Tibial nerve (tissue), 4 donors: ENCODE measurements around the gene TNFRSF18. TPM values are rescaled to one million over a fixed set of nuclear protein-coding genes. Genes with fewer than 3 reads are reported as not detected.

Source experiments
- DNase-seq, 2 donors: peaks; one replicate each; pipeline ENCODE4 v3.0.0-alpha.2; 2019; ENCODE audit warnings: low spot score in 2 of 2
- H3K27ac ChIP-seq, 4 donors: fragments of 200-600 bp; sonication (generic) in 3 of 4; one replicate each; pipeline ENCODE4 v1.5.1; 2017 to 2019; ENCODE audit warnings: mild to moderate bottlenecking in 1 of 4
- H3K27me3 ChIP-seq, 2 donors: fragments of 200-600 bp; sonication (generic) in 1 of 2; one replicate each; pipeline versions ENCODE4 v1.5.1 to v1.6.0; 2017 to 2019
- H3K36me3 ChIP-seq, 3 donors: fragments of 200-600 bp; sonication (generic); one replicate each; pipeline ENCODE4 v1.5.1; 2018 to 2019
- H3K4me1 ChIP-seq, 4 donors: fragments of 200-600 bp; sonication (generic) in 3 of 4; one replicate each; pipeline ENCODE4 v1.5.1; 2017 to 2019
- H3K4me3 ChIP-seq, 4 donors: fragments of 200-600 bp; sonication (generic) in 3 of 4; one replicate each; pipeline ENCODE4 v1.5.1; 2017 to 2019; ENCODE audit warnings: mild to moderate bottlenecking in 1 of 4, moderate library complexity in 1 of 4
- H3K9me3 ChIP-seq, 4 donors: fragments of 200-600 bp; sonication (generic) in 3 of 4; one replicate each; pipeline ENCODE4 v1.5.1; 2017 to 2019
- CTCF ChIP-seq, 5 experiments: fragments of 200-600 bp in 3 of 5; fragments of 450-650 bp in 2 of 5; sonication (generic) in 3 of 5; IDR thresholded peaks; one replicate each; pipeline ENCODE4 v1.5.1; 2016 to 2019; ENCODE audit warnings: antibody characterized with exemption in 5 of 5, mild to moderate bottlenecking in 3 of 5, moderate library complexity in 2 of 5
- EP300 ChIP-seq, 2 donors: sonication (generic); formaldehyde crosslinking; IDR thresholded peaks; one replicate each; pipeline ENCODE4 v1.6.1; 2017; ENCODE audit warnings: antibody characterized with exemption in 2 of 2, mild to moderate bottlenecking in 1 of 2
- POLR2A ChIP-seq, 2 donors: fragments of 450-650 bp; IDR thresholded peaks; one replicate each; pipeline ENCODE4 v1.6.1; 2017; ENCODE audit warnings: antibody characterized with exemption in 2 of 2, mild to moderate bottlenecking in 2 of 2, moderate library complexity in 2 of 2
- WGBS, 2 donors: methylation state at CpG; one replicate each; pipeline ENCODE4 v1.1.5; 2018; 5-methylcytosine and 5-hydroxymethylcytosine counted together
- total RNA-seq, 4 donors: library from RNA; depleted of rRNA; stranded (reverse); fragments of >200 nt; gene quantifications; one replicate each; pipeline ENCODE4 v1.1.0, GENCODE V29; 2016

TNFRSF18 gene
- total RNA-seq, 4 donors from 2014 or later = 0.44 TPM; not detected in 3

GRCh38 chr1:1179983-1180861 lies 26.2 kb downstream of the TNFRSF18 start:
- no peak for DNase-seq
- no peak for TF ChIP-seq EP300 (IDR thresholded peaks at IDR 0.05)
- TF ChIP-seq POLR2A (IDR thresholded peaks at IDR 0.05) = no peak
- no peak for TF ChIP-seq CTCF (IDR thresholded peaks at IDR 0.05)
- Histone ChIP-seq H3K4me1 (peaks cover 0 to 6% (median 0%) of the 10 kb centered on the region in 4 donors), H3K36me3 (no peaks in the 10 kb centered on the region), H3K27ac (no peak overlapping the region), H3K9me3 (no peaks in the 10 kb centered on the region), H3K4me3 (no peak overlapping the region), H3K27me3 (peaks cover 0 to 83% of the 10 kb centered on the region in 2 donors)
- WGBS, 2 donors = 68 to 70% methylated on average over 15 to 46 of the region's 51 CpGs

GRCh38 chr1:1179346-1179982 lies 26.9 kb downstream of the TNFRSF18 start:
- no peak for DNase-seq
- Histone ChIP-seq H3K27me3 (peaks cover 0 to 89% of the 10 kb centered on the region in 2 donors), H3K4me3 (no peak overlapping the region), H3K36me3 (no peaks in the 10 kb centered on the region), H3K9me3 (no peaks in the 10 kb centered on the region), H3K27ac (no peak overlapping the region), H3K4me1 (peaks cover 0 to 6% (median 0%) of the 10 kb centered on the region in 4 donors)
- WGBS, 2 donors = 52 to 68% methylated on average over 4 to 22 of the region's 25 CpGs
- TF ChIP-seq POLR2A (IDR thresholded peaks at IDR 0.05) = no peak
- no peak for TF ChIP-seq EP300 (IDR thresholded peaks at IDR 0.05)
- no peak for TF ChIP-seq CTCF (IDR thresholded peaks at IDR 0.05)

- Histone ChIP-seq H3K27me3 (peaks cover 0 to 95% of the 10 kb centered on the region in 2 donors), H3K9me3 (no peaks in the 10 kb centered on the region)
- DNase-seq = no peak
Measured at GRCh38 chr1:1178794-1179331, 27.5 kb downstream of the TNFRSF18 start.

GRCh38 chr1:1177452-1178206 lies 28.8 kb downstream of the TNFRSF18 start:
- Histone ChIP-seq H3K4me1 (peaks cover 0 to 12% (median 0%) of the 10 kb centered on the region in 4 donors), H3K27me3 (peaks cover 0 to 96% of the 10 kb centered on the region in 2 donors), H3K27ac (no peak overlapping the region), H3K4me3 (no peak overlapping the region), H3K36me3 (no peaks in the 10 kb centered on the region), H3K9me3 (no peaks in the 10 kb centered on the region)
- TF ChIP-seq POLR2A (IDR thresholded peaks at IDR 0.05) (no peak), CTCF (IDR thresholded peaks at IDR 0.05) (no peak), EP300 (IDR thresholded peaks at IDR 0.05) (no peak)
- 84 to 87% methylated on average over 21 of the region's 21 CpGs for WGBS, 2 donors
- DNase-seq = no peak

More at GRCh38 chr1:1178794-1179331, 27.5 kb downstream of the TNFRSF18 start:
- 86 to 100% methylated on average over 4 to 29 of the region's 32 CpGs for WGBS, 2 donors
- Histone ChIP-seq H3K36me3 (no peaks in the 10 kb centered on the region), H3K4me1 (peaks cover 0 to 9% (median 0%) of the 10 kb centered on the region in 4 donors), H3K4me3 (no peak overlapping the region), H3K27ac (no peak overlapping the region)
- TF ChIP-seq EP300 (IDR thresholded peaks at IDR 0.05) (no peak), CTCF (IDR thresholded peaks at IDR 0.05) (no peak), POLR2A (IDR thresholded peaks at IDR 0.05) (no peak)
